AG04450 (cell line): Measurements from ENCODE around the gene SLC2A10. TPM values are rescaled to one million over a fixed set of nuclear protein-coding genes. Genes with fewer than 3 reads are reported as not detected.
A peak's percentile ranks its signal among the peaks of the same experiment; 100 is the strongest.

Experiments
- CTCF ChIA-PET: fragments of 300-600, 350-600 bp; formaldehyde crosslinking; extraction: SDS; loops from one replicate; lab custom pipeline; 2022; ENCODE audit warnings: antibody characterized with exemption, inconsistent platforms; lab: Charles Lee
- POLR2A ChIA-PET: fragments of 350-600 bp; formaldehyde crosslinking; extraction: SDS; loops from one replicate; lab custom pipeline; 2021; ENCODE audit warnings: antibody characterized with exemption, inconsistent platforms; lab: Yijun Ruan, JAX
- DNase-seq: peaks from one replicate; pipeline ENCODE4 v3.0.0-alpha.2; 2011; ENCODE audit warnings: low read depth, low spot score
- H3K27ac ChIP-seq: one replicate; pipeline ENCODE4 v1.5.1; 2012; ENCODE audit warnings: low read depth, low read length, control low read depth
- H3K27me3 ChIP-seq: one replicate; pipeline ENCODE4 v1.6.0; 2012; ENCODE audit warnings: low read length; ENCODE audit not compliant: control insufficient read depth, insufficient read depth
- H3K4me3 ChIP-seq: 2 replicates; pipeline ENCODE4 v1.5.1; 2011; ENCODE audit warnings: mild to moderate bottlenecking, low read depth, low read length, control low read depth
- H3K9me3 ChIP-seq: 2 replicates; pipeline ENCODE4 v1.5.1; 2012; ENCODE audit warnings: low read length; ENCODE audit not compliant: control insufficient read depth, insufficient read depth
- polyA plus RNA-seq: library from polyadenylated mRNA; depleted of rRNA; stranded (reverse); fragments of >200 nt; gene quantifications from 2 replicates; pipeline ENCODE4 v1.2.3, GENCODE V29; 2011
- TF ChIP-seq, protein P1 (sequence below): IDR thresholded peaks from 2 replicates; pipeline ENCODE4 v1.5.1; 2011; ENCODE audit warnings: low read depth, low read length, control low read depth, inconsistent platforms

The SLC2A10 gene
- polyA plus RNA-seq, 1 experiment, result 36.9 TPM

DNA sequence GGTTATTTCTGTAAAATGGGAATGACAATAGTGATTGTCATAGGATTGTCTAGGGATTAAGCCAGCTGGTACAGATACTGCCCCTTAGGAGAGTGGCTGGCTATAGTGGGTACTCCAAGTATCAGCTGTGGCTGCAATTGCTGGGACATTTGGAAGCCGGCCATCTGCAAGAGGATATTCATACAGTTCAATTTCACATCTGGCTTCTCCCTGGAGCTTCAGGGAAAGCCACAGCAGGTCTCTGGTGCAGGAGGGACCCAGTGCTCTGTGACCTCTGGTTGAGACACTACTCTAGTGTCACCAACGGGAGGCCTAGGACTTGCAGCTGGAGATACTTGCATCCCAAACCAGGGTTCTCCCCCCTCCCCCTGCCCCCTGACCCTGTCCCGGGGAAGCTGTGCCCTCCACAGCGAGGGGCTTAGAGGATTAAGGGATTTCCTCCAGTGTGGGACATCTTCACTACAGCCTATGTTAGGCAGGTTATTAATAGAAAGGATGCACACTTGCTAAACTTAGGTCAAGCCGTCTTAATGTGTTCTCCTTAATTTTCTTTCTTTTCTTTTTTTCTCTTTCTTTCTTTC lies 2.7 kb downstream of the SLC2A10 start:
- ChIA-PET POLR2A (no interaction called here), CTCF (interaction anchor here (0.7 kb wide), 3 partner anchors 9 to 21 kb away, joined by 5 to 7 read pairs (median 6); no protein-coding TSS in a partner anchor)
- DNase-seq, result no peak
- TF ChIP-seq, protein P1, sequence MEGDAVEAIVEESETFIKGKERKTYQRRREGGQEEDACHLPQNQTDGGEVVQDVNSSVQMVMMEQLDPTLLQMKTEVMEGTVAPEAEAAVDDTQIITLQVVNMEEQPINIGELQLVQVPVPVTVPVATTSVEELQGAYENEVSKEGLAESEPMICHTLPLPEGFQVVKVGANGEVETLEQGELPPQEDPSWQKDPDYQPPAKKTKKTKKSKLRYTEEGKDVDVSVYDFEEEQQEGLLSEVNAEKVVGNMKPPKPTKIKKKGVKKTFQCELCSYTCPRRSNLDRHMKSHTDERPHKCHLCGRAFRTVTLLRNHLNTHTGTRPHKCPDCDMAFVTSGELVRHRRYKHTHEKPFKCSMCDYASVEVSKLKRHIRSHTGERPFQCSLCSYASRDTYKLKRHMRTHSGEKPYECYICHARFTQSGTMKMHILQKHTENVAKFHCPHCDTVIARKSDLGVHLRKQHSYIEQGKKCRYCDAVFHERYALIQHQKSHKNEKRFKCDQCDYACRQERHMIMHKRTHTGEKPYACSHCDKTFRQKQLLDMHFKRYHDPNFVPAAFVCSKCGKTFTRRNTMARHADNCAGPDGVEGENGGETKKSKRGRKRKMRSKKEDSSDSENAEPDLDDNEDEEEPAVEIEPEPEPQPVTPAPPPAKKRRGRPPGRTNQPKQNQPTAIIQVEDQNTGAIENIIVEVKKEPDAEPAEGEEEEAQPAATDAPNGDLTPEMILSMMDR, result no peak
- Histone ChIP-seq H3K9me3 (no peaks in the 10 kb centered on the region; the same call in 1 of the 2 replicates), H3K4me3 (no peak overlapping the region), H3K27me3 (no peaks in the 10 kb centered on the region), H3K27ac (no peak overlapping the region)

DNA sequence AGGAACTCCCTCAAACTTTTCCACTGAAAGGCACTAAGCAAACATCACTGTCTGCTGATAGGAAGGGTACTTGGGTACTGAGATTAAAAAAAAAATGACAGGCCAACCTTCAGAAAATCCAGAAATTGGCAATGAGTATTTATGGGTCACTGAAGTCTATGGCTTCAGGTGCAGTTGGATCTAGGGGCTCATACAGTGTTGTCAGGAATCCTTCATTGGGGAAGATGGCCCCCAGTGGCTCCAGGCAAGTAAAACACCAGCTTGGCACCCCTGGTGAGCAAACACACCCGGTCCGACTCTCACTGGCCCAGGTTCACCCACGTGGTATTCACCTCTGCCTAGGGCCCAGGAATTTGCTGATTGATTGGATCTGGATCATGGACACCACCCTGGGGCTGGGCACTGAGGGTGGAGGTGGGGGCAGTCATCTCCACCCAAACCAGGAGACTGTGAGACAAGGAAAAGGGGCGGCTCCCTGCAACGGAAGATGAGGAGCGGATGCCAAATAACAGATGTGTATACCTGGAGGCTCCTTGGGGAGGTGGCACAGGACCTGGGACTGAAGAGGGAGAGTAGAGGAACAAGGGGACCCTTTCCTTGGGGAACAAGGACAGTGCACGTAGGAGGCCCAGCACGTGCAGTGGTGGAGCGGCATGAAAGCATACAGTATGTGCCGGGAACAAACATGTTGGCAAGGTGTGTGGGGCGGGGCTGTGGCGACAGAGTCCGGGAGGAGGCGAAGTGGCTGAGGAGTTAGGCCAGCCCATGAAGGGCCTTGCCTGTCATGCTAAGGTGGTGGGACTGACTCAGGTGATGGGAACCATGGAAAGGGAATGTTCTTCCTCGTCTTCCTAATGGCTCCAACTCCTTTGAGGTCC lies 4.7 kb downstream of the SLC2A10 start:
- CTCF ChIA-PET, result no interaction called here
- Histone ChIP-seq H3K27ac (peak overlapping the region; percentile 11), H3K4me3 (no peak overlapping the region), H3K9me3 (no peaks in the 10 kb centered on the region; the same call in 1 of the 2 replicates), H3K27me3 (no peaks in the 10 kb centered on the region)
- DNase-seq, result no peak
- TF ChIP-seq, protein P1, result no peak
- POLR2A ChIA-PET, result no interaction called here

DNA sequence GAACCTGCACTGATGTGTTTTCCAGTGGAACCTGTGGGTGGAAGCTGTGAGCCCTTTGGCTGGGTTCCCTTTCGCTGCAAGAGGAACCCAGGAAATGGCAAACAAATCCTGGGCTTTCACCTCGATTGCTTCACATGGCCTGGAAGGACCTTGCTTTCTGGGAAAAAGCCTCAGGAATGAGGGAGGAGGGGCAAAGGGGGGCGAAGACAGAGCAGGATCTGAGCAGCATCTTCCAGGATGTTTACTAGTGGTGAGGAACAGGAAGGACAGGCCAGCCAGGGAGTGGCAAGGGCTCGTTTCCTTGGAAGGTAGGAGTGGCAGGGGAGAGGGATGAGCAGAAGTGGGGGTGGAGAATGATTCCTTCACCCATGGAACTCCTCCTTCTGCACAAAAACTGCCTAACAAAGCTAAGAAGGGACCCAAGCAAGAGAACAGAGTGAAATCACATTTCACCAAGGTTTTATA lies 5.9 kb downstream of the SLC2A10 start:
- H3K27ac ChIP-seq, result peak overlapping the region; percentile 58
- ChIA-PET POLR2A (interaction anchor here (0.5 to 1.2 kb wide), 3 partner anchors 10 to 28 kb away, joined by 3 to 7 read pairs (median 3); no protein-coding TSS in a partner anchor), CTCF (interaction anchor here (0.6 to 1.1 kb wide), 2 partner anchors 21 to 1342 kb away, joined by 3 read pairs; no protein-coding TSS in a partner anchor)

DNA sequence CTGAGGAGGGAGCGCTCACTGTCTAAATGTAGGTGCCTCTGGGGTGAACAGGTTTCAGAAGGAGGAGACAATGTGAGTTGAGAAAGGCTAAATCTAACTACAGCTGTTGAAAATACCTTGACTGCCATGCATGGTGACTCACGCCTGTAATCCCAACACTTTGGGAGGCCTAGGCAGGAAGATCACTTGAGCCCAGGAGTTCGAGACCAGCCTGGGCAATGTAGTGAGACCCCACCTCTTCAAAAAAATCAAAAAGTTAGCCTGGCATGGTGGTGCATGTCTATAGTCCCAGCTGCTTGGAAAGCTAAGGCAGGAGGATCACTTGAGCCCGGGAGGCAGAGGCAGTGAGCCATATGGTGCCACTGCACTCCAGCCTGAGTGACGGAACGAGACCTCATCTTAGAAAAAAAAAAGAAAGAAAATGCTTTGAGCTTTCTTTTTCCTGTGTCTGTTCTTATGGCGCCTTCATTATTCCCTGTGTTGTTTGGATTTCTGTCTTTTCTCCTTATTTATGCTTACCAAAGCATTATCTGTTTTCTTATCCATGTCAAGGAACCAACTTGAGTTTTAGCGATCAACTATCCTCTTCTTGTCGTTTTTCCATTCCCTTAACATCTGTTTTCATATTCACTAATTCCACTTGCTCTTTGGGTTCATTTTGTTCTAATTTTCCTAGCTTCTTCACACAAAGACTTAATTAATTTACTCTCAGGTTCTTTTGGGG lies 8.5 kb downstream of the SLC2A10 start:
- Histone ChIP-seq H3K27me3 (no peaks in the 10 kb centered on the region), H3K4me3 (no peak overlapping the region), H3K9me3 (peaks cover 10% of the 10 kb centered on the region; the same call in 1 of the 2 replicates), H3K27ac (no peak overlapping the region)
- ChIA-PET POLR2A (no interaction called here), CTCF (interaction anchor here (0.8 kb wide), 1 partner anchor 35 kb away, joined by 4 read pairs; no protein-coding TSS in a partner anchor)
- no peak for DNase-seq
- TF ChIP-seq, protein P1, result no peak

More for the DNA sequence above, 5.9 kb downstream of the SLC2A10 start:
- TF ChIP-seq, protein P1, result peak; percentile 27; the same call in 1 of the 2 replicates
- Histone ChIP-seq H3K4me3 (no peak overlapping the region), H3K9me3 (peaks cover 5% of the 10 kb centered on the region; the same call in 1 of the 2 replicates), H3K27me3 (no peaks in the 10 kb centered on the region)
- peak; percentile 49 for DNase-seq
